GM18508 (cell line): Measurements from ENCODE around the gene PHYHIPL.

Source experiments
- ATAC-seq: cut with Tn5 transposase; IDR thresholded peaks from one replicate; pipeline ENCODE4 v1.9.1; 2021; ENCODE audit warnings: moderate number of reproducible peaks; ENCODE audit not compliant: insufficient read depth, unreplicated experiment

The PHYHIPL gene

GRCh38 chr10:59244871-59245270, 68.4 kb downstream of the PHYHIPL start:
- ATAC-seq: no peak

- no peak for ATAC-seq
Observed at GRCh38 chr10:59245686-59246085, 69.2 kb downstream of the PHYHIPL start.

GRCh38 chr10:59252491-59252890, 76.0 kb downstream of the PHYHIPL start:
- no peak for ATAC-seq

- ATAC-seq: no peak
Observed at GRCh38 chr10:59255463-59255862, 79.0 kb downstream of the PHYHIPL start.

- no peak for ATAC-seq
Observed at GRCh38 chr10:59257224-59257623, 80.8 kb downstream of the PHYHIPL start.

GRCh38 chr10:59258890-59259289, 82.4 kb downstream of the PHYHIPL start:
- no peak for ATAC-seq

- ATAC-seq: no peak
Observed at GRCh38 chr10:59265141-59265540, 88.7 kb downstream of the PHYHIPL start.

GRCh38 chr10:59266321-59266720, 89.9 kb downstream of the PHYHIPL start:
- ATAC-seq: no peak

GRCh38 chr10:59268460-59268859, 92.0 kb downstream of the PHYHIPL start:
- no peak for ATAC-seq

GRCh38 chr10:59269651-59270050, 93.2 kb downstream of the PHYHIPL start:
- no peak for ATAC-seq

- ATAC-seq: no peak
Observed at GRCh38 chr10:59270492-59270891, 94.0 kb downstream of the PHYHIPL start.

- ATAC-seq: no peak
Observed at GRCh38 chr10:59271160-59271559, 94.7 kb downstream of the PHYHIPL start.

- ATAC-seq: no peak
Observed at GRCh38 chr10:59272061-59272460, 95.6 kb downstream of the PHYHIPL start.

- ATAC-seq: no peak
Observed at GRCh38 chr10:59273445-59273844, 97.0 kb downstream of the PHYHIPL start.

- ATAC-seq: no peak
Observed at GRCh38 chr10:59276133-59276532, 99.7 kb downstream of the PHYHIPL start.

- ATAC-seq: no peak
Observed at GRCh38 chr10:59276919-59277318, 100.5 kb downstream of the PHYHIPL start.

GRCh38 chr10:59279476-59279875, 103.0 kb downstream of the PHYHIPL start:
- no peak for ATAC-seq

- ATAC-seq: no peak
Observed at GRCh38 chr10:59279991-59280505, 103.6 kb downstream of the PHYHIPL start.

GRCh38 chr10:59281861-59282260, 105.4 kb downstream of the PHYHIPL start:
- ATAC-seq: no peak

GRCh38 chr10:59283456-59284091, 107.1 kb downstream of the PHYHIPL start:
- ATAC-seq: no peak

GRCh38 chr10:59284118-59284975, 107.9 kb downstream of the PHYHIPL start:
- ATAC-seq: no peak
